ENCODE results near the gene COPB1.

DNA sequence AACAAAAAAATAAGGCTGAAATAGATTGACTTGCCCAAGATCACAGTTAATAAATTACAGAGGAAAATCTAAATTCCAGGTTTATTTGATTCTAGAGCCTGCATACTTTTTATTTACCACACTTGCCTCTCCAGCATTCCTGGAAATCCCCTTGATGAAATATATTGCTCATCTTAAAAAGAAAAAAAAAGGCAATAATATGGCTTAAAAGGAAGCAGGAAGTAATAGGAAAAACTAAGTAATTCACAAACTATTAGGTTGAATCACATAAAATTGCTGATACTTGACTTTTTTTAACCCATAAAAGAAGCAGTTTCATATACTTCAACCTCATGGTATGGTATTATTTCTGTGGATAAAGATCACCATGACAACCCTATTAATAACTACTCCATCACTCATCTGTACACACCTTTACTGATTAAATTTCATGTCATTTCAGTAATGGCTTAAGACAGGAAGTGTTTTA lies 52.9 kb downstream of the COPB1 start:
- TF ChIP-seq, protein P1, sequence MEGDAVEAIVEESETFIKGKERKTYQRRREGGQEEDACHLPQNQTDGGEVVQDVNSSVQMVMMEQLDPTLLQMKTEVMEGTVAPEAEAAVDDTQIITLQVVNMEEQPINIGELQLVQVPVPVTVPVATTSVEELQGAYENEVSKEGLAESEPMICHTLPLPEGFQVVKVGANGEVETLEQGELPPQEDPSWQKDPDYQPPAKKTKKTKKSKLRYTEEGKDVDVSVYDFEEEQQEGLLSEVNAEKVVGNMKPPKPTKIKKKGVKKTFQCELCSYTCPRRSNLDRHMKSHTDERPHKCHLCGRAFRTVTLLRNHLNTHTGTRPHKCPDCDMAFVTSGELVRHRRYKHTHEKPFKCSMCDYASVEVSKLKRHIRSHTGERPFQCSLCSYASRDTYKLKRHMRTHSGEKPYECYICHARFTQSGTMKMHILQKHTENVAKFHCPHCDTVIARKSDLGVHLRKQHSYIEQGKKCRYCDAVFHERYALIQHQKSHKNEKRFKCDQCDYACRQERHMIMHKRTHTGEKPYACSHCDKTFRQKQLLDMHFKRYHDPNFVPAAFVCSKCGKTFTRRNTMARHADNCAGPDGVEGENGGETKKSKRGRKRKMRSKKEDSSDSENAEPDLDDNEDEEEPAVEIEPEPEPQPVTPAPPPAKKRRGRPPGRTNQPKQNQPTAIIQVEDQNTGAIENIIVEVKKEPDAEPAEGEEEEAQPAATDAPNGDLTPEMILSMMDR (IDR thresholded peaks at IDR 0.05; ENCODE audit: poor library complexity, severe bottlenecking): no peak
- TF ChIP-seq EP300 (conservative IDR thresholded peaks at IDR 0.05; ENCODE audit: poor library complexity, severe bottlenecking) (no peak), EZH2 (IDR thresholded peaks at IDR 0.05; ENCODE audit: borderline replicate concordance, insufficient read depth, low read length, poor library complexity, severe bottlenecking) (no peak), POLR2AphosphoS5 (IDR thresholded peaks at IDR 0.05) (no peak), RAD21 (conservative IDR thresholded peaks at IDR 0.05) (no peak), TAF1 (IDR thresholded peaks at IDR 0.05; ENCODE audit: low read depth) (no peak)

Measured in neural cell (in vitro differentiated cells).